ENCODE measurements around the gene SMYD1. TPM values are rescaled to one million over a fixed set of nuclear protein-coding genes. Genes with fewer than 3 reads are reported as not detected.

Gene SMYD1
- total RNA-seq, 1 donor from 2014 or later = 15.7 TPM

GRCh38 chr2:88057437-88057844, 10.2 kb upstream of the SMYD1 start:
- DNase-seq = no peak

- no peak for DNase-seq
Measured at GRCh38 chr2:88058191-88058590, 9.4 kb upstream of the SMYD1 start.

GRCh38 chr2:88059979-88060906, 7.4 kb upstream of the SMYD1 start:
- no peak for DNase-seq

- DNase-seq = no peak
Measured at GRCh38 chr2:88060907-88061275, 6.7 kb upstream of the SMYD1 start.

- DNase-seq = no peak
Measured at GRCh38 chr2:88061295-88061694, 6.3 kb upstream of the SMYD1 start.

- DNase-seq = no peak
Measured at GRCh38 chr2:88066543-88066942, 1.1 kb upstream of the SMYD1 start.

GRCh38 chr2:88067189-88067588, 436 bp upstream of the SMYD1 start:
- no peak for DNase-seq

- DNase-seq = no peak
Measured at GRCh38 chr2:88068044-88068443, 419 bp downstream of the SMYD1 start.

GRCh38 chr2:88069117-88069516, 1.5 kb downstream of the SMYD1 start:
- no peak for DNase-seq

- no peak for DNase-seq
Measured at GRCh38 chr2:88070055-88070454, 2.4 kb downstream of the SMYD1 start.

GRCh38 chr2:88071365-88071764, 3.7 kb downstream of the SMYD1 start:
- DNase-seq = no peak

- DNase-seq = no peak
Measured at GRCh38 chr2:88074150-88074549, 6.5 kb downstream of the SMYD1 start.

- DNase-seq = peak; percentile 89
Measured at GRCh38 chr2:88074854-88075292, 7.2 kb downstream of the SMYD1 start.

- no peak for DNase-seq
Measured at GRCh38 chr2:88077080-88077479, 9.5 kb downstream of the SMYD1 start.

- no peak for DNase-seq
Measured at GRCh38 chr2:88078643-88079172, 11.1 kb downstream of the SMYD1 start.

GRCh38 chr2:88080545-88080944, 12.9 kb downstream of the SMYD1 start:
- DNase-seq = no peak

GRCh38 chr2:88081924-88082608, 14.4 kb downstream of the SMYD1 start:
- no peak for DNase-seq

- DNase-seq = no peak
Measured at GRCh38 chr2:88082781-88083180, 15.2 kb downstream of the SMYD1 start.

GRCh38 chr2:88085099-88085498, 17.5 kb downstream of the SMYD1 start:
- no peak for DNase-seq

GRCh38 chr2:88085602-88086001, 18.0 kb downstream of the SMYD1 start:
- no peak for DNase-seq

- no peak for DNase-seq
Measured at GRCh38 chr2:88086401-88086800, 18.8 kb downstream of the SMYD1 start.

- DNase-seq = no peak
Measured at GRCh38 chr2:88087073-88087472, 19.4 kb downstream of the SMYD1 start.

GRCh38 chr2:88087763-88088162, 20.1 kb downstream of the SMYD1 start:
- DNase-seq = no peak

All from skin of body (tissue), 2 donors.